HG03565 (cell line): ENCODE results near the gene LSM3.

Source experiments
- ATAC-seq: cut with Tn5 transposase; IDR thresholded peaks from one replicate; pipeline ENCODE4 v1.9.1; 2021; ENCODE audit warnings: mild to moderate bottlenecking, moderate library complexity; ENCODE audit not compliant: unreplicated experiment

LSM3 gene

GRCh38 chr3:14194865-14195264, 16.2 kb downstream of the LSM3 start:
- no peak for ATAC-seq

GRCh38 chr3:14199641-14200040, 21.0 kb downstream of the LSM3 start:
- ATAC-seq, result no peak

GRCh38 chr3:14200276-14200675, 21.7 kb downstream of the LSM3 start:
- no peak for ATAC-seq

GRCh38 chr3:14200841-14201240, 22.2 kb downstream of the LSM3 start:
- ATAC-seq, result no peak

- ATAC-seq, result no peak
These were observed 23.5 kb downstream of the LSM3 start for GRCh38 chr3:14201940-14202684.

DNA sequence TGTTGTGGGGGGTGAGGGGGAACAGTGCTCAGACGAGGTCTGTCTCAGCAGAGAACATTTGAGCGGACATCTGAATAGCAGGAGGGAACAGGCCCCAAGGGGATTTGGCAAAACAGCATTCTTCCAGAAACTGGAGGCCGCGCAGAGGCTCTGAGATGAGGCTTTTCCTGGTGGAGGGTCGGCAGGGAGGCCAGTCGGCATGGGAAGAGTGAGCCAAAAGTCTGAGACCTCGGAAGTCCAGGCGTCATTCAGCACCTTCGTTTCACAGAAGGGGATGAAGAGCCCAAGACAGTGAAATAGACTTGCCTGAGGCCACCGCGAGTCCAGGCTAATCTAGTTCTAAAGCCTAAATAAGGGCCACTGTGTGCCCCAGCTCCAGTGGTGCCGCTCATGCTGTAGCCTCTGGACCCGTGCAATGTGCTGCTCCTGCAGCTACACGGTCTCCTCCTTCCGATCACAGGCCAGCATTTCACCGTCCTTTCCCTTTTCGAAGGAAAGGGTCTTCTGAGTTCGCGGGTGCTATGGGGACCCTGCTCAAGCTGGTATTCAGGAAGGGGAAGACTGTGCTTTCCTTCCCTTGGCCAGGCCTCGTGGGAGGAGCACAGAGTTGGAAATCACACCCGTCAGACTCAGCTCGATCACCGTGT, 24.4 kb downstream of the LSM3 start:
- ATAC-seq, result no peak

GRCh38 chr3:14203521-14204079, 25.0 kb downstream of the LSM3 start:
- peak; percentile 56 for ATAC-seq

DNA sequence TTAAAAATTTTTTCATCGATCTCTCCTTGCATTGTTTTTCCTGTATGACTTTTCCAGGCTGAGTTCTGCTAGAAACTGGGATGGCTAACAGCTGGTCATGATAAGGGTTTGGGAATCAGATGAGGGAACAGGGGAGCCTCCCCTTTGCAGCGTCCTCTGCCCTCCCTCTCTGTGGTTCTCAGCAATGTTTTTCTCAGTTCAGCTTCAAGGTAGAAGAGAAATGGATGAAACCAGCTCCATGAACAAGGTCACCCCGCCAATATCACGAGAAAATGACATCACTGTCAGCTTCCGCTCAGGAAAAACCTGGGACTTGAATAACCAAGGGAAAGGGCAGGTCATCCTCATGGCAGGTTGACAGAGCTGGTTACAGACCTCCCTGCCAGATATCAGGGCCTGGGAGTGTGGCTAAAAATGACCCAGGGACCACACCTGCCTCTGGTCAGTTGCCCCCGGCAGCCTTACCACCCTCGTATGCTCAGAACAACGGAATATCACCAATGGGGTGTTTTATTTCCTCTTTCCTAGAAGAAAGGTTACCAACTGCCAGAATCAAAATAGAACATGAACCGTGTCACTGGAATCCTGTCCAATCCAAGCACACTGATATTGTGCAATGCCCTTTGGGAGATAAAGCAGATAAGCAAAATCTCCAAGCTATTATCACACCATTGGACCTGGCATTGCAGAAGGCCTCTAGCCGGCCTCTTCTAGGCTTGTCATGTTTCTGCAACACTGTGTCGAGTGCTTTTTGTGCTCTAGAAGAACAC, 26.1 kb downstream of the LSM3 start:
- no peak for ATAC-seq

DNA sequence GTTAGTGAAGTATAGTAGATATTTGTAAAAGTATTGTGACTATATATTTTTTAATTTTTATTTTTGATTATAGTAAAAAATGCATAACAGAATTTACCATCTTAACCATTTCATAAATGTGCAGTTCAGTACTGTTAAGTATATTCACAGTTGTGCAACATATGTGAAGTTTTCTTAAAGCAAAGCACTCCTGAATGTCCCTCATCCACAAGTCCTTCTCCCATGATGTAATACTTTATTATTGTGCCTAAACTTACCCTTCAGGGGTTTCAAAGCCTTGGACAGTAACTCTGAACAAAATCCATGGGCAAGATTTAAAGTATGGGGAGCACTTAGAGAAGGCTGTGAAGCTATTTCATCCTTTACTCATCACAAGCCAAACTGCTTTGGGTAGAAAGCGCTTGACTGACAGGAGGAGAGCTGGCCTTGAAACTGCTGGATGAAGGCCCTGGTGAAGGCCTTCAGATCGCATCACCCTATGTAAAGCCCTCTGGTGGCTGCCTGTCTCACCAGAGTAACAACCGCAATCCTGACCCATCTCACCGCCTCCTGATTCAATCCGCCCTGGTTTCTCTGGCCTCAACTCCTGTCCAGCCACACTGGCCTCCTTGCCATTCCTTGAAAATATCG, 28.0 kb downstream of the LSM3 start:
- ATAC-seq, result no peak

- ATAC-seq, result no peak
These were observed 29.6 kb downstream of the LSM3 start for GRCh38 chr3:14208168-14208567.

DNA sequence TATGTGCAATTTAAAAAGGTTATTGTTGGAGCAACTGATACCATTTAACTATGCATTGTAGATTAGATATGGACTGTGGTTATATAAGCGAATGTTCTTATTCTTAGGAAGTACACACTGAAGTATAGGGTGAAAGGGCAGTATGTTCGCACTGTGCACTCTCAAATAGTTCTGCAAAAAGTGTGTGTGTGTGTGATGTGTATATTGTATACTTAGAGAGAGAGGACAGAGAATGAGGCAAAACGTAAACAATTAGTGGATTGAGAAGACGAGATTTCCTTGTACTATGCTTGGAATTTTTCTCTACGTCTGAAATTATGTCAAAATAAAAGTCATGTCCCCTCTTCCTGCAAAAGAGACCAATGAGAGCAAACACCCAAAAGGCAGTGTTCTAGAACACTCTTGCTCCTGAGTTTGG, 30.4 kb downstream of the LSM3 start:
- no peak for ATAC-seq

GRCh38 chr3:14209581-14210289, 31.1 kb downstream of the LSM3 start:
- no peak for ATAC-seq

- no peak for ATAC-seq
These were observed 31.7 kb downstream of the LSM3 start for GRCh38 chr3:14210290-14210688.

DNA sequence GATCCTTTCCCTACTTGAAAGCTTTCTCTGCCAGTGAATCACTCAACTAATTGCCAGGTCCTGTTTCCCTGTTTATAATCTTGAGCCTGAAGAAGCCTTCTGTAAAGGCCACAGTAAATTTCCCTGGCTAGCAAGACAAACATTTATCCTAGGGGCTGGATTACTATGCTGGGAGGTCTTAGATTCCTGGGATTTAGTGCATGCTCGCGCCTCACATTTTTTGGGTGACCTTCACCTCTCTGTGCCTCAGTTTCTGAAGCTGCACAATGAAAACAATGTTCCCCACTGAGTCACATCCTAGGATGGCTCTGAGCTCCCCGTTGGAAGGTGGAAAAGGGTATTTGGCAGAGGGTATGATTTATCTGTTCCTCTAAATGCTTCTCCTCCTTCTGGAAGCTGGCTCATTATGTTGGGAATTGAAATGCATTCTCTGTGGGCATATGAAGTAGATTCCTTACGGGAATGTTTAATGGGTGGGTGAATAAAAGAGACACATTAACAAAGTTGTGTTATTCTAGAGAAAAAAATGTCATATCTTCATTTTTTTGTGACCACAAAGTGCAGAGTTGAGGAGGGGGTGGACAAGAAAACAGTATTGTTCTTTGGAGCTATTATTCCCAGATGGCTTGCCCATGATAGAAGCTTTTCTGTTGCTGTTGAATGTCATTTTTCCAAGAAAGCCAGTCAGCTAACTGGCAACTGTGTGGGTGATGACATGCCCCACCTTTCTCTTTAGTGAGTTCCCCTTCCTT, 32.4 kb downstream of the LSM3 start:
- ATAC-seq, result no peak

- no peak for ATAC-seq
These were observed 33.0 kb downstream of the LSM3 start for GRCh38 chr3:14211621-14212020.

GRCh38 chr3:14212032-14212431, 33.4 kb downstream of the LSM3 start:
- ATAC-seq, result no peak

GRCh38 chr3:14213066-14213774, 34.6 kb downstream of the LSM3 start:
- no peak for ATAC-seq

DNA sequence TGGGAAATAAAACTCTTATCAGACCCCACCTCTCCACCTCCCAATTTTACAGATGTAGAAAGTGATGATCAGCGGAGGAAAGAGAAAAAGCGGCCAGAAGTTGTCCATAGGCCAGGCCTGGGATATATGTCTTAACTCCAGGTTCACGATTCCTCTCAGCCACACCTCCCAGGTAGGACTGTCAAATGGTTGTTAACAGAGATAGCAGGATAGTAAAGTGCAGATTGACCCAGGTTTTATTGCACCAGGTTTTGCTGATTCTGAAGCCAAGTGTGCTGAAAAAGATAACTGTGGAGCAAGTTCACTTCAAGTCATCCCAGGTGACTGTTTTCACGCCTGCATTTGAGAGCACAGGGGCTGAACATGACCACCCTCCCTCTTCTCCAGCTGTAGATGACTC, 36.1 kb downstream of the LSM3 start:
- no peak for ATAC-seq
